PC-9 (cell line): Measurements from ENCODE around the gene SRGAP3. TPM values are rescaled to one million over a fixed set of nuclear protein-coding genes. Genes with fewer than 3 reads are reported as not detected.

Source experiments
- BruUV-seq: library from RNA; stranded (reverse); fragments of 400-500 nt; replicated peaks from 2 replicates; lab custom pipeline; 2021; lab: Mats Ljungman, UMichigan
- CTCF ChIA-PET: fragments of 300-600 bp; sonication (Branson Sonifier 250); formaldehyde crosslinking; loops from one replicate; lab custom pipeline; 2022; ENCODE audit warnings: antibody characterized with exemption; lab: Charles Lee
- POLR2A ChIA-PET: fragments of 300-600 bp; sonication (Branson Sonifier 250); formaldehyde crosslinking; loops from one replicate; lab custom pipeline; 2022; ENCODE audit warnings: antibody characterized with exemption; ENCODE audit not compliant: unreplicated experiment; lab: Charles Lee
- DNase-seq, 2 experiments: peaks; one replicate each; pipeline versions ENCODE4 v3.0.0 to v3.0.0-alpha.2; 2015 to 2022; ENCODE audit warnings: mixed read lengths in 1 of 2
- H2AFZ ChIP-seq: fragments of 200-600 bp; sonication (generic); 2 replicates; pipeline ENCODE4 v1.8.1; 2017; ENCODE audit warnings: antibody characterized with exemption
- H3F3A ChIP-seq: fragments of 200-600 bp; sonication (generic); 2 replicates; pipeline ENCODE4 v1.8.1; 2017; ENCODE audit warnings: antibody characterized with exemption, mild to moderate bottlenecking, low read depth; ENCODE audit not compliant: insufficient read depth
- H3K27ac ChIP-seq: fragments of 200-600 bp; sonication (generic); 2 replicates; pipeline ENCODE4 v1.6.1; 2016; ENCODE audit warnings: mixed run types
- H3K27me3 ChIP-seq: fragments of 200-600 bp; sonication (generic); 2 replicates; pipeline ENCODE4 v1.6.1; 2016; ENCODE audit warnings: low read depth, mixed run types; ENCODE audit not compliant: insufficient read depth
- H3K36me3 ChIP-seq: fragments of 200-600 bp; sonication (generic); 2 replicates; pipeline ENCODE4 v1.6.1; 2016; ENCODE audit warnings: low read depth, mixed run types
- H3K4me1 ChIP-seq: fragments of 200-600 bp; sonication (generic); replicated peaks from 2 replicates; pipeline ENCODE4 v1.6.1; 2016; ENCODE audit warnings: mixed run types; ENCODE audit not compliant: insufficient read depth
- H3K4me2 ChIP-seq: fragments of 200-600 bp; sonication (generic); 2 replicates; pipeline ENCODE4 v1.6.1; 2017; ENCODE audit warnings: mixed run types
- H3K4me3 ChIP-seq: fragments of 200-600 bp; sonication (generic); 2 replicates; pipeline ENCODE4 v1.6.1; 2016; ENCODE audit warnings: mixed run types
- H3K79me2 ChIP-seq: fragments of 200-600 bp; sonication (generic); 2 replicates; pipeline ENCODE4 v1.6.1; 2017; ENCODE audit warnings: low read depth, mixed run types
- H3K9me2 ChIP-seq: fragments of 200-600 bp; sonication (generic); 2 replicates; pipeline ENCODE4 v1.8.1; 2017; ENCODE audit warnings: mild to moderate bottlenecking; ENCODE audit not compliant: insufficient read depth
- H3K9me3 ChIP-seq: fragments of 200-600 bp; sonication (generic); 2 replicates; pipeline ENCODE4 v1.8.1; 2016; ENCODE audit warnings: low read depth; ENCODE audit not compliant: insufficient read depth
- H4K20me1 ChIP-seq: fragments of 200-600 bp; sonication (generic); 2 replicates; pipeline ENCODE4 v1.8.1; 2017; ENCODE audit not compliant: insufficient read depth
- CTCF ChIP-seq: fragments of 200-600 bp; sonication (generic); conservative IDR thresholded peaks from 2 replicates; pipeline ENCODE4 v1.6.1; 2017; ENCODE audit warnings: mixed run types, antibody characterized with exemption, mild to moderate bottlenecking, moderate library complexity
- EZH2 ChIP-seq: fragments of 200-600 bp; sonication (generic); IDR thresholded peaks from 2 replicates; pipeline ENCODE4 v1.8.0; 2017; ENCODE audit warnings: antibody characterized with exemption, low read depth
- intact Hi-C: fragments of 100-400 bp; cut with micrococcal nuclease; formaldehyde crosslinking; loops from one replicate; pipeline ENCODE4 v1.10.0; 2022; ENCODE audit not compliant: unreplicated experiment
- total RNA-seq: library from RNA; stranded (reverse); gene quantifications from 2 replicates; pipeline ENCODE4 v1.2.3, GENCODE V29; 2021

Gene SRGAP3
- total RNA-seq, 1 experiment from 2014 or later, result 17.5 TPM

- H3K4me2 ChIP-seq, result no peak overlapping the region
- no peaks in the 10 kb centered on the region; the same call in none of the 2 replicates for H3K9me3 ChIP-seq
- H3F3A ChIP-seq, result no peaks in the 10 kb centered on the region
- no peak overlapping the region for H2AFZ ChIP-seq
- H3K79me2 ChIP-seq, result peaks cover 22% of the 10 kb centered on the region
- H3K27me3 ChIP-seq, result no peaks in the 10 kb centered on the region
- TF ChIP-seq CTCF, result no peak
- TF ChIP-seq EZH2, result no peak
- H3K27ac ChIP-seq, result no peak overlapping the region
- H4K20me1 ChIP-seq, result 0 out of 2 replicates have a peak, but pooled peaks cover 5% of the 10 kb centered on the region
- ChIA-PET POLR2A (interaction anchor here (0.7 kb wide), 1 partner anchor 9 kb away, joined by 11 read pairs; no protein-coding TSS in a partner anchor), CTCF (no interaction called here)
- BruUV-seq, result no TSS peak
- no peak for DNase-seq
- intact Hi-C loops, result no loop called here
- H3K9me2 ChIP-seq, result no peaks in the 10 kb centered on the region
- H3K4me3 ChIP-seq, result no peak overlapping the region
- peaks cover 20% of the 10 kb centered on the region for H3K36me3 ChIP-seq
- no peaks in the 10 kb centered on the region for H3K4me1 ChIP-seq
Observed at GRCh38 chr3:8945890-8946600, 303.4 kb downstream of the SRGAP3 start.

GRCh38 chr3:8942746-8943488, 306.5 kb downstream of the SRGAP3 start:
- no peaks in the 10 kb centered on the region for H3K27me3 ChIP-seq
- no peaks in the 10 kb centered on the region for H4K20me1 ChIP-seq
- intact Hi-C loops, result no loop called here
- peaks cover 9% of the 10 kb centered on the region for H3F3A ChIP-seq
- peaks cover 31% of the 10 kb centered on the region for H3K36me3 ChIP-seq
- no TSS peak for BruUV-seq
- peaks cover 9% of the 10 kb centered on the region for H3K4me1 ChIP-seq
- no peaks in the 10 kb centered on the region; the same call in none of the 2 replicates for H3K9me3 ChIP-seq
- no peak overlapping the region for H3K4me3 ChIP-seq
- TF ChIP-seq CTCF, result no peak
- TF ChIP-seq EZH2, result no peak
- H3K27ac ChIP-seq, result no peak overlapping the region
- no peak overlapping the region for H3K4me2 ChIP-seq
- H3K79me2 ChIP-seq, result no peaks in the 10 kb centered on the region
- DNase-seq, result no peak
- H2AFZ ChIP-seq, result no peak overlapping the region
- ChIA-PET CTCF (no interaction called here), POLR2A (no interaction called here)
- H3K9me2 ChIP-seq, result no peaks in the 10 kb centered on the region

GRCh38 chr3:8942115-8942514, 307.3 kb downstream of the SRGAP3 start:
- Histone ChIP-seq H2AFZ (no peak overlapping the region), H3K27me3 (no peaks in the 10 kb centered on the region), H3K4me1 (peaks cover 17% of the 10 kb centered on the region), H3K4me3 (no peak overlapping the region), H3K36me3 (peaks cover 31% of the 10 kb centered on the region), H3K9me3 (no peaks in the 10 kb centered on the region; the same call in none of the 2 replicates), H3K9me2 (no peaks in the 10 kb centered on the region), H4K20me1 (no peaks in the 10 kb centered on the region), H3K79me2 (no peaks in the 10 kb centered on the region), H3K27ac (no peak overlapping the region), H3F3A (peaks cover 17% of the 10 kb centered on the region), H3K4me2 (no peak overlapping the region)
- BruUV-seq, result no TSS peak
- no peak for DNase-seq
- no peak for TF ChIP-seq CTCF
- no peak for TF ChIP-seq EZH2
- intact Hi-C loops, result no loop called here
- ChIA-PET CTCF (no interaction called here), POLR2A (no interaction called here)
